NCI-H2227 (cell line): ENCODE data around the gene RPLP1.
"Not testable (repeated sequence)": the region's sequence is repeated elsewhere in the genome, so short reads cannot be mapped to it uniquely, and the experiment has no call there.

Experiments
- DNase-seq: peaks from one replicate; lab custom pipeline; 2025; ENCODE audit not compliant: unreplicated experiment; lab: John Stamatoyannopoulos, UW

RPLP1 gene

GRCh38 chr15:69436951-69437350 lies 15.7 kb upstream of the RPLP1 start:
- DNase-seq: no peak

- DNase-seq: no peak
Measured at GRCh38 chr15:69439623-69440022, 13.0 kb upstream of the RPLP1 start.

- no peak for DNase-seq
Measured at GRCh38 chr15:69443032-69443611, 9.5 kb upstream of the RPLP1 start.

GRCh38 chr15:69444686-69445085 lies 7.9 kb upstream of the RPLP1 start:
- no peak for DNase-seq

- DNase-seq: no peak
Measured at GRCh38 chr15:69446953-69447352, 5.7 kb upstream of the RPLP1 start.

GRCh38 chr15:69450221-69450620 lies 2.4 kb upstream of the RPLP1 start:
- DNase-seq: not testable (repeated sequence)

GRCh38 chr15:69450968-69451695 lies 1.5 kb upstream of the RPLP1 start:
- DNase-seq: no peak

GRCh38 chr15:69451951-69452691 lies 497 bp upstream of the RPLP1 start:
- DNase-seq: no peak

GRCh38 chr15:69454953-69455352 lies 2.3 kb downstream of the RPLP1 start:
- DNase-seq: no peak

- no peak for DNase-seq
Measured at GRCh38 chr15:69456208-69457166, 3.9 kb downstream of the RPLP1 start.

- no peak for DNase-seq
Measured at GRCh38 chr15:69457304-69458280, 5.0 kb downstream of the RPLP1 start.

- no peak for DNase-seq
Measured at GRCh38 chr15:69459066-69459465, 6.4 kb downstream of the RPLP1 start.

- no peak for DNase-seq
Measured at GRCh38 chr15:69460481-69460880, 7.9 kb downstream of the RPLP1 start.

- no peak for DNase-seq
Measured at GRCh38 chr15:69462030-69462492, 9.4 kb downstream of the RPLP1 start.

- peak; percentile 94 for DNase-seq
Measured at GRCh38 chr15:69462493-69463181, 10.0 kb downstream of the RPLP1 start.

- DNase-seq: peak; percentile 58
Measured at GRCh38 chr15:69463182-69463756, 10.7 kb downstream of the RPLP1 start.

GRCh38 chr15:69465253-69465652 lies 12.6 kb downstream of the RPLP1 start:
- DNase-seq: no peak

GRCh38 chr15:69466733-69467132 lies 14.1 kb downstream of the RPLP1 start:
- DNase-seq: no peak

- no peak for DNase-seq
Measured at GRCh38 chr15:69467636-69468035, 15.0 kb downstream of the RPLP1 start.
